ENCODE results near the gene ZNF302.

ZNF302 gene

DNA sequence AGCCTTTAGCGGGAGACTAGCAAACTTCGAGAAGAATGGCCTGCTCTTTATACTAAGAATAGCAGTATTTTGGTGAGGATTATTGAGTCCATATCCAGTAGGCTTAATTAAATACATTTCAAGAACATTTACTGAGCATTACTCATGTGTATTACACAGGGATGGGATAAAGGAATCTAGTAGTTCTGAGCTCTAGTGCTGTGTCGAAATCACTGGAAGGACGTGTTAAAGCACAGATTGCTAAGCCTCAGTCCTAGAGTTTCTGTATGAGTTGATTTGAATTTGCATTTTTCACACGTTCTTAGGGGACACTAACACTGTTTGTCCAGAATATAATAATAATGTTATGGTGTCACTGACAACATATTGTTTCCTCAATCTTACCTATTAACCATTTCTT is 9.0 kb downstream of the ZNF302 start:
- Histone ChIP-seq H3K9me3 (ENCODE audit: control insufficient read depth in 1 of 2, low read length in 2 of 2) (peaks cover 37 to 51% of the 10 kb centered on the region in 2 donors), H3K4me3 (ENCODE audit: low read depth in 1 of 2, low read length in 2 of 2) (no peak overlapping the region), H3K27ac (ENCODE audit: low read depth, low read length) (no peak overlapping the region)

GRCh38 chr19:34687348-34687747 is 9.9 kb downstream of the ZNF302 start:
- no peak overlapping the region for H3K9ac ChIP-seq (ENCODE audit: low read depth in 1 of 2, low read length in 2 of 2)
- peaks cover 14 to 25% of the 10 kb centered on the region in 2 donors for H3K36me3 ChIP-seq (ENCODE audit: control insufficient read depth in 1 of 2, insufficient read depth in 2 of 2, low read length in 2 of 2)
- no peaks in the 10 kb centered on the region for H3K4me1 ChIP-seq (ENCODE audit: control insufficient read depth in 1 of 2, insufficient read depth in 2 of 2, low read length in 2 of 2)
- no peaks in the 10 kb centered on the region for H3K27me3 ChIP-seq (ENCODE audit: control insufficient read depth in 1 of 2, insufficient read depth in 2 of 2, low read length in 2 of 2)
- H3K4me3 ChIP-seq (ENCODE audit: low read depth in 1 of 2, low read length in 2 of 2): no peak overlapping the region
- H3K27ac ChIP-seq (ENCODE audit: low read depth, low read length): no peak overlapping the region
- H3K9me3 ChIP-seq (ENCODE audit: control insufficient read depth in 1 of 2, low read length in 2 of 2): peaks cover 32 to 43% of the 10 kb centered on the region in 2 donors

More for the DNA sequence above, 9.0 kb downstream of the ZNF302 start:
- H3K36me3 ChIP-seq (ENCODE audit: control insufficient read depth in 1 of 2, insufficient read depth in 2 of 2, low read length in 2 of 2): peaks cover 16 to 33% of the 10 kb centered on the region in 2 donors
- H3K9ac ChIP-seq (ENCODE audit: low read depth in 1 of 2, low read length in 2 of 2): no peak overlapping the region
- no peaks in the 10 kb centered on the region for H3K4me1 ChIP-seq (ENCODE audit: control insufficient read depth in 1 of 2, insufficient read depth in 2 of 2, low read length in 2 of 2)
- H3K27me3 ChIP-seq (ENCODE audit: control insufficient read depth in 1 of 2, insufficient read depth in 2 of 2, low read length in 2 of 2): no peaks in the 10 kb centered on the region

GRCh38 chr19:34688592-34688991 is 11.1 kb downstream of the ZNF302 start:
- no peak overlapping the region for H3K4me3 ChIP-seq (ENCODE audit: low read depth in 1 of 2, low read length in 2 of 2)
- peaks cover 8 to 14% of the 10 kb centered on the region in 2 donors for H3K36me3 ChIP-seq (ENCODE audit: control insufficient read depth in 1 of 2, insufficient read depth in 2 of 2, low read length in 2 of 2)
- no peak overlapping the region for H3K9ac ChIP-seq (ENCODE audit: low read depth in 1 of 2, low read length in 2 of 2)
- no peaks in the 10 kb centered on the region for H3K27me3 ChIP-seq (ENCODE audit: control insufficient read depth in 1 of 2, insufficient read depth in 2 of 2, low read length in 2 of 2)
- H3K4me1 ChIP-seq (ENCODE audit: control insufficient read depth in 1 of 2, insufficient read depth in 2 of 2, low read length in 2 of 2): no peaks in the 10 kb centered on the region
- H3K9me3 ChIP-seq (ENCODE audit: control insufficient read depth in 1 of 2, low read length in 2 of 2): peaks cover 23 to 34% of the 10 kb centered on the region in 2 donors
- no peak overlapping the region for H3K27ac ChIP-seq (ENCODE audit: low read depth, low read length)

DNA sequence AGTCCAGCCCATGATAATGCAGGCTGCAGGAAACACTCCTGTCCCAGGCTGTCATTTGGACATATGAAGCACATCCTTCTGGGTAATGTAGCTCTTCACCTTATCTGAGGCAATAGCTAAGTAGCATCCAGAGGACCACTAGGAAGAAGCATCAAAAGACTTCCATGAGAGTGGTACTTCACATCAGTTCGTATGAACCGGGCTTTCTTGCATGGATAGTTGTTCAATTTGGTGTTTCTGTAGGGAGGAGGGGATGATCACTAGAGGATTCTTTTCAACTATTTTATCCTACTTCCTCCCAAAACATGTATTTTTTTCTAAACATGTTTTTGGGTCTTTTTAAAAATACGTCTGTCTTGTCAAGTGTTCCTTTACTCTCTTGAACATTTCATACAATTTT is 12.9 kb downstream of the ZNF302 start:
- Histone ChIP-seq H3K27me3 (ENCODE audit: control insufficient read depth in 1 of 2, insufficient read depth in 2 of 2, low read length in 2 of 2) (no peaks in the 10 kb centered on the region), H3K9me3 (ENCODE audit: control insufficient read depth in 1 of 2, low read length in 2 of 2) (peaks cover 11 to 22% of the 10 kb centered on the region in 2 donors), H3K9ac (ENCODE audit: low read depth in 1 of 2, low read length in 2 of 2) (no peak overlapping the region), H3K36me3 (ENCODE audit: control insufficient read depth in 1 of 2, insufficient read depth in 2 of 2, low read length in 2 of 2) (no peaks in the 10 kb centered on the region), H3K4me1 (ENCODE audit: control insufficient read depth in 1 of 2, insufficient read depth in 2 of 2, low read length in 2 of 2) (no peaks in the 10 kb centered on the region), H3K27ac (ENCODE audit: low read depth, low read length) (no peak overlapping the region), H3K4me3 (ENCODE audit: low read depth in 1 of 2, low read length in 2 of 2) (no peak overlapping the region)

- H3K27me3 ChIP-seq (ENCODE audit: control insufficient read depth in 1 of 2, insufficient read depth in 2 of 2, low read length in 2 of 2): no peaks in the 10 kb centered on the region
- H3K9me3 ChIP-seq (ENCODE audit: control insufficient read depth in 1 of 2, low read length in 2 of 2): peaks cover under 1 to 2% of the 10 kb centered on the region in 2 donors
Observed at GRCh38 chr19:34692549-34692948, 15.1 kb downstream of the ZNF302 start.

GRCh38 chr19:34707661-34708060 is 30.2 kb downstream of the ZNF302 start:
- Histone ChIP-seq H3K9ac (ENCODE audit: low read depth in 1 of 2, low read length in 2 of 2) (no peak overlapping the region), H3K36me3 (ENCODE audit: control insufficient read depth in 1 of 2, insufficient read depth in 2 of 2, low read length in 2 of 2) (no peaks in the 10 kb centered on the region), H3K27ac (ENCODE audit: low read depth, low read length) (no peak overlapping the region), H3K4me3 (ENCODE audit: low read depth in 1 of 2, low read length in 2 of 2) (no peak overlapping the region), H3K27me3 (ENCODE audit: control insufficient read depth in 1 of 2, insufficient read depth in 2 of 2, low read length in 2 of 2) (no peaks in the 10 kb centered on the region), H3K9me3 (ENCODE audit: control insufficient read depth in 1 of 2, low read length in 2 of 2) (no peaks in the 10 kb centered on the region), H3K4me1 (ENCODE audit: control insufficient read depth in 1 of 2, insufficient read depth in 2 of 2, low read length in 2 of 2) (no peaks in the 10 kb centered on the region)

More at GRCh38 chr19:34692549-34692948, 15.1 kb downstream of the ZNF302 start:
- Histone ChIP-seq H3K4me1 (ENCODE audit: control insufficient read depth in 1 of 2, insufficient read depth in 2 of 2, low read length in 2 of 2) (no peaks in the 10 kb centered on the region), H3K4me3 (ENCODE audit: low read depth in 1 of 2, low read length in 2 of 2) (no peak overlapping the region), H3K27ac (ENCODE audit: low read depth, low read length) (no peak overlapping the region), H3K9ac (ENCODE audit: low read depth in 1 of 2, low read length in 2 of 2) (no peak overlapping the region), H3K36me3 (ENCODE audit: control insufficient read depth in 1 of 2, insufficient read depth in 2 of 2, low read length in 2 of 2) (no peaks in the 10 kb centered on the region)

GRCh38 chr19:34711890-34712289 is 34.4 kb downstream of the ZNF302 start:
- Histone ChIP-seq H3K9ac (ENCODE audit: low read depth in 1 of 2, low read length in 2 of 2) (no peak overlapping the region), H3K27ac (ENCODE audit: low read depth, low read length) (no peak overlapping the region), H3K36me3 (ENCODE audit: control insufficient read depth in 1 of 2, insufficient read depth in 2 of 2, low read length in 2 of 2) (no peaks in the 10 kb centered on the region), H3K27me3 (ENCODE audit: control insufficient read depth in 1 of 2, insufficient read depth in 2 of 2, low read length in 2 of 2) (no peaks in the 10 kb centered on the region), H3K4me3 (ENCODE audit: low read depth in 1 of 2, low read length in 2 of 2) (no peak overlapping the region), H3K4me1 (ENCODE audit: control insufficient read depth in 1 of 2, insufficient read depth in 2 of 2, low read length in 2 of 2) (no peaks in the 10 kb centered on the region), H3K9me3 (ENCODE audit: control insufficient read depth in 1 of 2, low read length in 2 of 2) (peaks cover 0 to 21% of the 10 kb centered on the region in 2 donors)

GRCh38 chr19:34712395-34713261 is 35.1 kb downstream of the ZNF302 start:
- H3K27me3 ChIP-seq (ENCODE audit: control insufficient read depth in 1 of 2, insufficient read depth in 2 of 2, low read length in 2 of 2): no peaks in the 10 kb centered on the region
- peaks cover 0 to 21% of the 10 kb centered on the region in 2 donors for H3K9me3 ChIP-seq (ENCODE audit: control insufficient read depth in 1 of 2, low read length in 2 of 2)
- H3K36me3 ChIP-seq (ENCODE audit: control insufficient read depth in 1 of 2, insufficient read depth in 2 of 2, low read length in 2 of 2): no peaks in the 10 kb centered on the region
- H3K9ac ChIP-seq (ENCODE audit: low read depth in 1 of 2, low read length in 2 of 2): no peak overlapping the region
- no peak overlapping the region for H3K27ac ChIP-seq (ENCODE audit: low read depth, low read length)
- no peaks in the 10 kb centered on the region for H3K4me1 ChIP-seq (ENCODE audit: control insufficient read depth in 1 of 2, insufficient read depth in 2 of 2, low read length in 2 of 2)
- no peak overlapping the region for H3K4me3 ChIP-seq (ENCODE audit: low read depth in 1 of 2, low read length in 2 of 2)

GRCh38 chr19:34713262-34713637 is 35.8 kb downstream of the ZNF302 start:
- no peak overlapping the region for H3K4me3 ChIP-seq (ENCODE audit: low read depth in 1 of 2, low read length in 2 of 2)
- H3K9ac ChIP-seq (ENCODE audit: low read depth in 1 of 2, low read length in 2 of 2): no peak overlapping the region
- peaks cover 0 to 21% of the 10 kb centered on the region in 2 donors for H3K9me3 ChIP-seq (ENCODE audit: control insufficient read depth in 1 of 2, low read length in 2 of 2)
- H3K27me3 ChIP-seq (ENCODE audit: control insufficient read depth in 1 of 2, insufficient read depth in 2 of 2, low read length in 2 of 2): no peaks in the 10 kb centered on the region
- H3K27ac ChIP-seq (ENCODE audit: low read depth, low read length): no peak overlapping the region
- no peaks in the 10 kb centered on the region for H3K36me3 ChIP-seq (ENCODE audit: control insufficient read depth in 1 of 2, insufficient read depth in 2 of 2, low read length in 2 of 2)
- no peaks in the 10 kb centered on the region for H3K4me1 ChIP-seq (ENCODE audit: control insufficient read depth in 1 of 2, insufficient read depth in 2 of 2, low read length in 2 of 2)

- Histone ChIP-seq H3K9me3 (ENCODE audit: control insufficient read depth in 1 of 2, low read length in 2 of 2) (peaks cover 0 to 21% of the 10 kb centered on the region in 2 donors), H3K4me3 (ENCODE audit: low read depth in 1 of 2, low read length in 2 of 2) (no peak overlapping the region), H3K36me3 (ENCODE audit: control insufficient read depth in 1 of 2, insufficient read depth in 2 of 2, low read length in 2 of 2) (no peaks in the 10 kb centered on the region), H3K27me3 (ENCODE audit: control insufficient read depth in 1 of 2, insufficient read depth in 2 of 2, low read length in 2 of 2) (no peaks in the 10 kb centered on the region), H3K9ac (ENCODE audit: low read depth in 1 of 2, low read length in 2 of 2) (no peak overlapping the region), H3K4me1 (ENCODE audit: control insufficient read depth in 1 of 2, insufficient read depth in 2 of 2, low read length in 2 of 2) (no peaks in the 10 kb centered on the region), H3K27ac (ENCODE audit: low read depth, low read length) (no peak overlapping the region)
Observed at GRCh38 chr19:34715357-34715756, 37.9 kb downstream of the ZNF302 start.
